Measurements from ENCODE around the gene CCT7.

DNA sequence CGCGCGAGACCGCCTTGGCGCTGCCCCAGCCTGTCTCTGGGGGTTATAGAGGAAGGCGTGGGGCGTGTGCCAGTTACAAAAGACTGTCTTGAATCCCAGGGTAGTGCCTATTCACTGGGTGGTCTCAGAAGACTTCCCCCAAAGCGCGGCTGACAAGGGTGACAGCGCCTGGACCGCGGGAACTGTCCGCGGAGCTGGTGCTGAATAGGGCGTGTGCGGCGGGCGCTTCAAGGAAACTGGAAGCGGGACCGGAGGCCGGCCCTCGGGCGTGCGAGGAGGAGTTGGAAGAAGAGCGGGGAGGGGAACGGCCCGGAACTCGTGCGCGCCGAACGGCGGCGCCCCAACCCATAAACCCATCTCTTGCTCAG is 57.0 kb downstream of the CCT7 start:
- TF ChIP-seq, protein P1, sequence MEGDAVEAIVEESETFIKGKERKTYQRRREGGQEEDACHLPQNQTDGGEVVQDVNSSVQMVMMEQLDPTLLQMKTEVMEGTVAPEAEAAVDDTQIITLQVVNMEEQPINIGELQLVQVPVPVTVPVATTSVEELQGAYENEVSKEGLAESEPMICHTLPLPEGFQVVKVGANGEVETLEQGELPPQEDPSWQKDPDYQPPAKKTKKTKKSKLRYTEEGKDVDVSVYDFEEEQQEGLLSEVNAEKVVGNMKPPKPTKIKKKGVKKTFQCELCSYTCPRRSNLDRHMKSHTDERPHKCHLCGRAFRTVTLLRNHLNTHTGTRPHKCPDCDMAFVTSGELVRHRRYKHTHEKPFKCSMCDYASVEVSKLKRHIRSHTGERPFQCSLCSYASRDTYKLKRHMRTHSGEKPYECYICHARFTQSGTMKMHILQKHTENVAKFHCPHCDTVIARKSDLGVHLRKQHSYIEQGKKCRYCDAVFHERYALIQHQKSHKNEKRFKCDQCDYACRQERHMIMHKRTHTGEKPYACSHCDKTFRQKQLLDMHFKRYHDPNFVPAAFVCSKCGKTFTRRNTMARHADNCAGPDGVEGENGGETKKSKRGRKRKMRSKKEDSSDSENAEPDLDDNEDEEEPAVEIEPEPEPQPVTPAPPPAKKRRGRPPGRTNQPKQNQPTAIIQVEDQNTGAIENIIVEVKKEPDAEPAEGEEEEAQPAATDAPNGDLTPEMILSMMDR (IDR thresholded peaks at IDR 0.05) = no peak
- no peak for TF ChIP-seq POLR2A (IDR thresholded peaks at IDR 0.05)

Data from breast epithelium (tissue), 3 donors.